Esophagus muscularis mucosa (tissue), 3 donors: Measurements from ENCODE around the gene SOX9.

Experiments used
- CTCF ChIP-seq, 3 experiments: fragments of 200-600 bp in 2 of 3; fragments of 450-650 bp in 1 of 3; sonication (generic) in 2 of 3; IDR thresholded peaks; one replicate each; pipeline ENCODE4 v1.5.1; 2017 to 2019; ENCODE audit warnings: antibody characterized with exemption in 3 of 3, mild to moderate bottlenecking in 2 of 3, moderate library complexity in 1 of 3
- POLR2A ChIP-seq: fragments of 450-650 bp; IDR thresholded peaks from one replicate; pipeline ENCODE4 v1.6.1; 2017; ENCODE audit warnings: antibody characterized with exemption, moderate library complexity, mild to moderate bottlenecking, low read depth

- no peak for TF ChIP-seq CTCF (IDR thresholded peaks at IDR 0.05)
- no peak for TF ChIP-seq POLR2A
These were observed 31.6 kb downstream of the SOX9 start for GRCh38 chr17:72152387-72152929.
